GM18499 (cell line): ENCODE measurements around the gene ARHGDIG.

Experiments used
- ATAC-seq: cut with Tn5 transposase; IDR thresholded peaks from one replicate; pipeline ENCODE4 v1.9.1; 2021; ENCODE audit warnings: moderate number of reproducible peaks; ENCODE audit not compliant: insufficient read depth, unreplicated experiment

ARHGDIG gene

GRCh38 chr16:291539-291938 is 11.1 kb downstream of the ARHGDIG start:
- no peak for ATAC-seq

GRCh38 chr16:293043-293775 is 12.8 kb downstream of the ARHGDIG start:
- ATAC-seq = no peak

- ATAC-seq = no peak
Measured at GRCh38 chr16:296276-296675, 15.9 kb downstream of the ARHGDIG start.

GRCh38 chr16:296806-297510 is 16.6 kb downstream of the ARHGDIG start:
- ATAC-seq = no peak

- ATAC-seq = no peak
Measured at GRCh38 chr16:297832-298231, 17.4 kb downstream of the ARHGDIG start.

GRCh38 chr16:301235-301634 is 20.8 kb downstream of the ARHGDIG start:
- no peak for ATAC-seq

- no peak for ATAC-seq
Measured at GRCh38 chr16:301950-302349, 21.6 kb downstream of the ARHGDIG start.

GRCh38 chr16:303760-304505 is 23.5 kb downstream of the ARHGDIG start:
- ATAC-seq = no peak

- ATAC-seq = no peak
Measured at GRCh38 chr16:305916-306626, 25.7 kb downstream of the ARHGDIG start.

- ATAC-seq = no peak
Measured at GRCh38 chr16:306911-307370, 26.6 kb downstream of the ARHGDIG start.

GRCh38 chr16:307691-308312 is 27.4 kb downstream of the ARHGDIG start:
- no peak for ATAC-seq

GRCh38 chr16:309476-309875 is 29.1 kb downstream of the ARHGDIG start:
- no peak for ATAC-seq

- no peak for ATAC-seq
Measured at GRCh38 chr16:311725-312124, 31.3 kb downstream of the ARHGDIG start.

- no peak for ATAC-seq
Measured at GRCh38 chr16:314351-314750, 34.0 kb downstream of the ARHGDIG start.

GRCh38 chr16:314795-315299 is 34.5 kb downstream of the ARHGDIG start:
- ATAC-seq = no peak

- no peak for ATAC-seq
Measured at GRCh38 chr16:316741-317464, 36.5 kb downstream of the ARHGDIG start.

- no peak for ATAC-seq
Measured at GRCh38 chr16:317583-317982, 37.2 kb downstream of the ARHGDIG start.

GRCh38 chr16:318628-319027 is 38.2 kb downstream of the ARHGDIG start:
- ATAC-seq = no peak

- ATAC-seq = no peak
Measured at GRCh38 chr16:320206-320605, 39.8 kb downstream of the ARHGDIG start.
